Measurements from ENCODE around the gene SHB. TPM values are rescaled to one million over a fixed set of nuclear protein-coding genes. Genes with fewer than 3 reads are reported as not detected.

SHB gene
- total RNA-seq, 2 donors from 2014 or later = 28.1 to 38.1 TPM

DNA sequence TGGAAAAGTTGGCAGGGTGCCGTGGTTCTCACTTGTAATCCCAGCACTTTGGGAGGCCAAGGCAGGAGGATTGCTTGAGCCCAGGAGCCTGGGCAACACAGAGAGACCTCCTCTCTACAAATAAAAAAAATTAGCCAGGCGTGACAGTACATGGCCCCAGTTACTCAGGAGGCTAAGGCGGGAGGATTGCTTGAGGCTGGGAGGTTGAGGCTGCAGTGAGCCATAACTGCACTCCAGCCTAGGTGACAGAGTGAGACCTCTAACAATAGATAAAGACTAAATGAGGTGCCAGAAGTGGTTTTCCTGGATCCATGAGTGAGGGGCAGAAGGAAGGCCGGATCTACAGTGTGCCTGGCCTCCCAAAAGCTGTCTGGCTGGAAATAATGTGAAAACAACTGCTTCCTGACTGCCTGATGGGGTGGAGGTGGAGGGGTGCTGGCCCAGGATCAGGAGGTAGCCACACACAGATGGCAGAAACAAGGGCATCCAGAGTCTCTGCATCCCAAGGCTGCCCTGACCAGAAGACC, 4.1 kb downstream of the SHB start:
- DNase-seq = peak; percentile 36
- H3K9me3 Mint-ChIP-seq = no peaks in the 10 kb centered on the region
- TF ChIP-seq, protein P1, sequence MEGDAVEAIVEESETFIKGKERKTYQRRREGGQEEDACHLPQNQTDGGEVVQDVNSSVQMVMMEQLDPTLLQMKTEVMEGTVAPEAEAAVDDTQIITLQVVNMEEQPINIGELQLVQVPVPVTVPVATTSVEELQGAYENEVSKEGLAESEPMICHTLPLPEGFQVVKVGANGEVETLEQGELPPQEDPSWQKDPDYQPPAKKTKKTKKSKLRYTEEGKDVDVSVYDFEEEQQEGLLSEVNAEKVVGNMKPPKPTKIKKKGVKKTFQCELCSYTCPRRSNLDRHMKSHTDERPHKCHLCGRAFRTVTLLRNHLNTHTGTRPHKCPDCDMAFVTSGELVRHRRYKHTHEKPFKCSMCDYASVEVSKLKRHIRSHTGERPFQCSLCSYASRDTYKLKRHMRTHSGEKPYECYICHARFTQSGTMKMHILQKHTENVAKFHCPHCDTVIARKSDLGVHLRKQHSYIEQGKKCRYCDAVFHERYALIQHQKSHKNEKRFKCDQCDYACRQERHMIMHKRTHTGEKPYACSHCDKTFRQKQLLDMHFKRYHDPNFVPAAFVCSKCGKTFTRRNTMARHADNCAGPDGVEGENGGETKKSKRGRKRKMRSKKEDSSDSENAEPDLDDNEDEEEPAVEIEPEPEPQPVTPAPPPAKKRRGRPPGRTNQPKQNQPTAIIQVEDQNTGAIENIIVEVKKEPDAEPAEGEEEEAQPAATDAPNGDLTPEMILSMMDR (conservative IDR thresholded peaks at IDR 0.05) = no peak
- peaks cover 1% of the 10 kb centered on the region for H3K27me3 Mint-ChIP-seq (ENCODE audit: insufficient read depth)
- H3K4me3 Mint-ChIP-seq = peak overlapping the region; percentile 89
- Histone ChIP-seq H3K27me3 (ENCODE audit: control insufficient read depth, insufficient read depth, low read length, poor library complexity, severe bottlenecking) (no peaks in the 10 kb centered on the region), H3K4me1 (ENCODE audit: control insufficient read depth, insufficient read depth, low read length) (peaks cover 24% of the 10 kb centered on the region), H3K9me3 (ENCODE audit: control insufficient read depth, low read length) (no peaks in the 10 kb centered on the region), H3K36me3 (ENCODE audit: control insufficient read depth, insufficient read depth, low read length) (peaks cover 38% of the 10 kb centered on the region), H3K9ac (ENCODE audit: extremely low read depth, low read length, poor library complexity, severe bottlenecking) (no peak overlapping the region), H3K27ac (ENCODE audit: low read depth, low read length) (no peak overlapping the region), H3K4me3 (ENCODE audit: low read length) (peak overlapping the region; percentile 85)
- 93 to 100% methylated on average over 2 to 4 of the region's 4 CpGs for WGBS, 2 experiments (ENCODE audit: insufficient coverage in 1 of 2, insufficient read length in 1 of 2)
- H3K27ac Mint-ChIP-seq = no peak overlapping the region
- peaks cover 53% of the 10 kb centered on the region for H3K4me1 Mint-ChIP-seq
- peaks cover 19% of the 10 kb centered on the region for H3K36me3 Mint-ChIP-seq (ENCODE audit: low read depth)

DNA sequence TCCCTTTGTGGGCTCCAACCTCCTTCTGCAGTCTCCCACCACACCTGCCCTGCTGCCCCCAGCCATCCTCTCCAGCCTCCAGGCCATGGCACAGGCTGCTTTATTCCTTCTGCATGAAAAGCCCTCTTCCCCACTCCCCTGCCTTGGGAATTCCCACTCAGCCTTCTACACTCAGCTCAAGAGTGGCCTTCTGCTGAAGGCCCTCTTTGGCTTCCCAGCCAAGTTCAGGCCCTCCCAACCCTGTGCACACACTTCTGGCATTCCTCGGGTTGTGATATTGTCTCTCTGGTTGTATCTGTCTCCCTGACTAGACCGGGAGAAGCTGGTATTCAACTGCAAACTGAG, 5.7 kb downstream of the SHB start:
- TF ChIP-seq, protein P1 (conservative IDR thresholded peaks at IDR 0.05) = no peak
- Histone ChIP-seq H3K9me3 (ENCODE audit: control insufficient read depth, low read length) (no peaks in the 10 kb centered on the region), H3K9ac (ENCODE audit: extremely low read depth, low read length, poor library complexity, severe bottlenecking) (no peak overlapping the region), H3K4me3 (ENCODE audit: low read length) (peak overlapping the region; percentile 85), H3K36me3 (ENCODE audit: control insufficient read depth, insufficient read depth, low read length) (peaks cover 50% of the 10 kb centered on the region), H3K27me3 (ENCODE audit: control insufficient read depth, insufficient read depth, low read length, poor library complexity, severe bottlenecking) (no peaks in the 10 kb centered on the region), H3K4me1 (ENCODE audit: control insufficient read depth, insufficient read depth, low read length) (peaks cover 24% of the 10 kb centered on the region), H3K27ac (ENCODE audit: low read depth, low read length) (no peak overlapping the region)
- Mint-ChIP-seq H3K27me3 (ENCODE audit: insufficient read depth) (peaks cover 1% of the 10 kb centered on the region), H3K9me3 (no peaks in the 10 kb centered on the region), H3K27ac (peak overlapping the region; percentile 38), H3K4me1 (peaks cover 64% of the 10 kb centered on the region), H3K4me3 (no peak overlapping the region), H3K36me3 (ENCODE audit: low read depth) (peaks cover 30% of the 10 kb centered on the region)
- WGBS, 2 experiments (ENCODE audit: insufficient coverage in 1 of 2, insufficient read length in 1 of 2) = 58 to 81% methylated on average over 2 of the region's 2 CpGs
- DNase-seq = peak; percentile 45

DNA sequence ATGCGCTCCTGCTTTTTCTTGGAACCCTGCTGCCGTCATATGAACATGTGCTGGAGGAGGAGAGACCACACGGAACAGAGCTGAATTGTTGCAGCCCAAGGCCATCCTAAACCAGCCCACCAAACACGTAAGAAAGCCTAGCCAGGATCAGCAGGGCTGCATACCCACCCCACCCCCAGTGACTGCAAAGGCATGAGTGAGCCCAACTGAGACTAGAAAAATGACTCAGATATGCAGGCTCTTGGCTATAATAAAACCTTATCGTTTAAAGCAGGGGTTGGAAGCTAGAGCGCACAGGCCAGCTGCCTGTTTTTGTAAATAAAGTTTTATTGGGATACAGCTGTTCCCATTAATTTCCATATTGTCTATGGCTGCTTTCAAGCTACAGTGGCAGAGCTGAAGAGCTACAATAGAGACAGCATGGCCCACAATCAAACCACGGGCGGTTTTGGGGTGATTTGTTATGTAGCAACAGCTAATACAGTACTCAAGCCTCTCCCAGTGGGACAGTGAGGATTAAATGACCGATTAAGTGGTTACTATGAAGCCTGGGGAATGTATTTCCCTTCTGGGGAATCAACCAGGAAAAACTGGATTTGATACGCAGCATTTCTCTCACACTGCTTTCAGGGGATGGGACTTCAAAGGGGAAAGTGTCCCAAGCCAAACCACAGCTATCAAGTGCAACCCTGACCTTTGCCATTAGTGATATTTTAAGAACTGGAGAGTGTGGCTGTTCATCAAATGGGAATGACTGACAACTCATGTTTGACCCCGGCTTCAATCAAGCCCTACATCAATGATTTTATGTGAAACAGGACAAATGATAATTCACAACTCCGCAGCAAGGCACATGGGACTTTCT, 6.3 kb downstream of the SHB start:
- H3K4me1 ChIP-seq (ENCODE audit: control insufficient read depth, insufficient read depth, low read length) = peaks cover 24% of the 10 kb centered on the region
- H3K9me3 ChIP-seq (ENCODE audit: control insufficient read depth, low read length) = no peaks in the 10 kb centered on the region
- H3K4me3 Mint-ChIP-seq = no peak overlapping the region
- H3K36me3 ChIP-seq (ENCODE audit: control insufficient read depth, insufficient read depth, low read length) = peaks cover 54% of the 10 kb centered on the region
- H3K27ac ChIP-seq (ENCODE audit: low read depth, low read length) = no peak overlapping the region
- peaks cover 1% of the 10 kb centered on the region for H3K27me3 Mint-ChIP-seq (ENCODE audit: insufficient read depth)
- peak overlapping the region; percentile 38 for H3K27ac Mint-ChIP-seq
- 89 to 92% methylated on average over 6 to 12 of the region's 12 CpGs for WGBS, 2 experiments (ENCODE audit: insufficient coverage in 1 of 2, insufficient read length in 1 of 2)
- DNase-seq = peak; percentile 40
- no peak overlapping the region for H3K9ac ChIP-seq (ENCODE audit: extremely low read depth, low read length, poor library complexity, severe bottlenecking)
- TF ChIP-seq, protein P1 (conservative IDR thresholded peaks at IDR 0.05) = no peak
- H3K27me3 ChIP-seq (ENCODE audit: control insufficient read depth, insufficient read depth, low read length, poor library complexity, severe bottlenecking) = no peaks in the 10 kb centered on the region
- H3K36me3 Mint-ChIP-seq (ENCODE audit: low read depth) = peaks cover 31% of the 10 kb centered on the region
- peak overlapping the region; percentile 85 for H3K4me3 ChIP-seq (ENCODE audit: low read length)
- no peaks in the 10 kb centered on the region for H3K9me3 Mint-ChIP-seq
- H3K4me1 Mint-ChIP-seq = peaks cover 70% of the 10 kb centered on the region

All from endodermal cell (in vitro differentiated cells).